ENCODE results near the gene IL5RA. TPM values are rescaled to one million over a fixed set of nuclear protein-coding genes. Genes with fewer than 3 reads are reported as not detected.
A peak's percentile ranks its signal among the peaks of the same experiment; 100 is the strongest.

IL5RA gene
- polyA plus RNA-seq: 2.8 TPM

GRCh38 chr3:3110299-3110630 lies at the start of gene IL5RA:
IL5RA (minus strand) TSS chr3:3110374; CDS start chr3:3104984, 5,390 bp downstream.
- Mint-ChIP-seq H3K36me3 (no peaks in the 10 kb centered on the region), H3K27me3 (peaks cover under 1% of the 10 kb centered on the region), H3K9me3 (no peaks in the 10 kb centered on the region), H3K4me1 (peaks cover 29 to 40% (median 35%) of the 10 kb centered on the region in 3 donors), H3K4me3 (peak within 1 kb of the TSS; percentile 82 to 93 (median 86)), H3K27ac (peak within 1 kb of the TSS; percentile 91 to 99 (median 93))

DNA sequence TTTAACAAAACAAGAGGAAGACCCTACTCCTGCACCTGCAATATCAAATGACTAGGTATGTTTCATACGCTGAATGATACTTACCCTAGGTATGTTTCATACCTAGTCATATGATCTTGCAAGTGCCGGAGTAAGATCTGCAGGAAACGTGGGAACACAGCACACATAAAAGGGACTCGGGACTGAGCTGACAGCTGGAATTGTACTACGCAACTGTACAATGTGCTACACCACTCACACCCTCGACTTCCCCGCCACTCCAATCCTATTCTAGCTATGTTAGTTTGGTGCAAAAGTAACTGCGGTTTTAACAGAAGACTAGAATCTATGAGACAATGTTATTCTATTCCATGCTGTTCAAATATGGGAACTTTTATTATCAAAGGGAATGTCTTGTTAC lies 47.3 kb upstream of the IL5RA start:
- peaks cover 4% of the 10 kb centered on the region for H3K36me3 Mint-ChIP-seq
- H3K9me3 Mint-ChIP-seq: no peaks in the 10 kb centered on the region
- H3K4me3 Mint-ChIP-seq: no peak overlapping the region
- H3K27me3 Mint-ChIP-seq: no peaks in the 10 kb centered on the region
- H3K27ac Mint-ChIP-seq: no peak overlapping the region
- peaks cover 0 to 2% (median 0%) of the 10 kb centered on the region in 3 donors for H3K4me1 Mint-ChIP-seq

DNA sequence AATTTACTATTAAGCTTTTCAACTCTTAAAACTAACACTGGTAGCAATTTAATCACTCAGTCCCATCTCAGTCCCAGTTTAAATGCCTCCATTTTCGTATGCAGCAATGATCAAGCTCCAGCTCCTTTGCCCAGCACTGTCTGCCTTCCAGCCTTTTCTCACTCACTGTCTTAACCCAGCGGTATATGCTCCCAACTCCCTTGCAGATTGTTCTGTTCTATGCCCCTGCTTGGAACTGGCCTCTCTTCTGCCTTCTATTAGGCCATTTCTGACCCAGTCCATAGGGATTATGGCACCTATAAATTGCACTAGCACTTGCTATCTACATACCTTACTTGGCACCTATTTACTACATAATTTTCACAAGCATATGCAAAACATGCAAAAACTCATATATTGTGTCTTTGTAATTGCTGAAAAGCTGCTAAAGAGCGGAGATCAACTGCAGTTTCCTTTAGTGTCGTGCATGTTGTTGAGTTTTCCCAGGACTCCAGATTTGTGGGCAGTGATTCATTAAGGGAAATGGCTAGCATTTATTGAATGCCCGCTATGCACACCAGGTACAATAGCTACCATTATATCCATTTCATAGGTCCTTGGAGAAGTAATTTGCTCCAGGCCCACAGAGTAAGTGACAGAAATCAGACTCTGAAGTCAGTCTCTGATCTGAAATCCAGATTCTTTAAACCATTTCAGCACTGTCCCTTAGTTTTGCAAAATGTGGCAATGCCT lies 44.9 kb upstream of the IL5RA start:
- Mint-ChIP-seq H3K27ac (peak overlapping the region in 1 of 3 donors; percentile 76), H3K4me1 (peaks cover 0 to 4% (median 2%) of the 10 kb centered on the region in 3 donors), H3K36me3 (peaks cover 8% of the 10 kb centered on the region), H3K27me3 (no peaks in the 10 kb centered on the region), H3K4me3 (no peak overlapping the region), H3K9me3 (no peaks in the 10 kb centered on the region)

DNA sequence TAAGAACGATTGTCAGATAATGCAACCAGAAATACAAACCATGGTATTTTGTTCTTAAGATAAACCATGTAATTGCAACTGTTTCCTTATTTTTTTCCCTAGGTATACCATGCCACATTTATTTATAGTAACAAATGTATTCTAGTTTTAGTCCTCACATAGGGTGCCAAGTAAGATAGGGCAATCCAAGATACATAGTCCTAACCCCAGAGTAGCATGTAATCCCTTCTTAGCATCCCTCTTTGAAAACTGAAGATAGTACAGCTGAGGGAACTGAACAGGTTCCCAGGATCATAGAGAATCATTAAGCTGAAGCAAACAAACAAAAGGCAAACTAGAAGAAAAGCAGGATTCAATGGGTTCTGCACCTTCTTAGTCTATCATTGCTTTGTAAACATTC lies 41.3 kb upstream of the IL5RA start:
- H3K9me3 Mint-ChIP-seq: no peaks in the 10 kb centered on the region
- peaks cover 4% of the 10 kb centered on the region for H3K36me3 Mint-ChIP-seq

DNA sequence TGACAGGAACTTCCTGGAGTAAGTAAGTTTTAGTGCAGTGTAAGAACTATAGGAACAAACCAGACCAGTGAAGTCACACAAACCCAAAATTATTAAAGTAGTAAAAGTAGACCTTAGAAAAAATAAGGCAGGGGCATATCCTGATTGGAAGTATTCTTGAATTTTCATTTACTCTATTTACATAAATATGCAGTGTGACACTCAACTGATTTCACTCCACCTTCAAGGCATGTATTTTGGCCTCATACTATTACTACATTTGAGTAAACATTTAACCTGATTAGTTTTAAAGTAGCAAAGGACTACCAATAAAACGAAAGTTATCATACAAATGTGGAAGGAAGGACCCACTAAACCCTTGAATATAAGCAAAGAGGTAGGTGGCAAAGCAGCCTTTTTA lies 39.4 kb upstream of the IL5RA start:
- no peaks in the 10 kb centered on the region for H3K27me3 Mint-ChIP-seq
- H3K4me1 Mint-ChIP-seq: peaks cover 0 to 7% (median 1%) of the 10 kb centered on the region in 3 donors
- H3K27ac Mint-ChIP-seq: peak overlapping the region in 1 of 3 donors; percentile 59
- H3K36me3 Mint-ChIP-seq: peaks cover 8% of the 10 kb centered on the region
- H3K4me3 Mint-ChIP-seq: no peak overlapping the region
- no peaks in the 10 kb centered on the region for H3K9me3 Mint-ChIP-seq

More for the DNA sequence above, 41.3 kb upstream of the IL5RA start:
- Mint-ChIP-seq H3K4me1 (peaks cover 0 to 4% (median 2%) of the 10 kb centered on the region in 3 donors), H3K27me3 (no peaks in the 10 kb centered on the region), H3K27ac (no peak overlapping the region), H3K4me3 (no peak overlapping the region)

- Mint-ChIP-seq H3K27me3 (no peaks in the 10 kb centered on the region), H3K4me3 (no peak overlapping the region), H3K36me3 (peaks cover 7% of the 10 kb centered on the region), H3K4me1 (peaks cover 0 to 7% (median 1%) of the 10 kb centered on the region in 3 donors), H3K9me3 (no peaks in the 10 kb centered on the region), H3K27ac (no peak overlapping the region)
Measured at GRCh38 chr3:3145831-3146230, 35.7 kb upstream of the IL5RA start.

- Mint-ChIP-seq H3K27me3 (no peaks in the 10 kb centered on the region), H3K9me3 (no peaks in the 10 kb centered on the region), H3K4me3 (no peak overlapping the region), H3K36me3 (peaks cover 4% of the 10 kb centered on the region), H3K27ac (peak overlapping the region in 1 of 3 donors; percentile 53), H3K4me1 (peaks cover 3 to 14% (median 6%) of the 10 kb centered on the region in 3 donors)
Measured at GRCh38 chr3:3141939-3142338, 31.8 kb upstream of the IL5RA start.

GRCh38 chr3:3137526-3137925 lies 27.4 kb upstream of the IL5RA start:
- Mint-ChIP-seq H3K27ac (peak overlapping the region in 1 of 3 donors; percentile 30), H3K4me3 (no peak overlapping the region), H3K36me3 (peaks cover 4% of the 10 kb centered on the region), H3K4me1 (peaks cover 18 to 31% (median 29%) of the 10 kb centered on the region in 3 donors), H3K27me3 (no peaks in the 10 kb centered on the region), H3K9me3 (no peaks in the 10 kb centered on the region)

DNA sequence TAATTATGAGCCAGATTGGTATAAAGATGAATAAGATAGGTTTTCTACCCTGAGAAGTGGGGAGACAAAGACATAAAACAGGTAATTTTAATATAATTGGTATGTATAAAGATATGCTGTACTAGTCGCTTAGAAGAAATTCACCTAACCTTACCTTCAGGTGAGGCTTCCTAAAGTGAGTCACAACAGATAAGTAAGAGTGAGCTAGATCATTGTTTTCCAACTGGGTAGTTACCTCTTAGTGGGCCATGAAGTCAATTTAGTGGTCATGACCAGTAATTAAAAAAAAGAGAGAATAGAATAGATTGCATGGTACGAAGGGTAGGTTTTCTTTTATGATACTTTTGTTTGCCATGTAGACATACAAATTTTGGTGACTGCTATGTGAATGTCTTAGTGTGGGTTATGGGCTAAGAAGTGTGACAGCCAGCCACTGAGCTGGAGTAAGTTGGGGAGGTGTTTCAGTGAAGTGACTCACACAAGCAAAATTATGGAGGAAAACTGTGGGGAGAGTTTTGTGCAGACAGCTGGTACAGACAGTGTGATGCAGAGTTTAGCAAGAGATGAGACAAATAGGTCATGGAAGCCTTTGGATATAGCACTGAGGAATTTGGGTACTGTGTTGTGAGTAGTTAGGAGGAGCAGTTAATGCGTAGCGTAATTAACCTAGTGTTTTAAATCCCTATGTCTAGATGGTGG lies 24.7 kb upstream of the IL5RA start:
- Mint-ChIP-seq H3K4me1 (peaks cover 18 to 31% (median 29%) of the 10 kb centered on the region in 3 donors), H3K27me3 (no peaks in the 10 kb centered on the region), H3K4me3 (no peak overlapping the region), H3K36me3 (peaks cover 8% of the 10 kb centered on the region), H3K9me3 (no peaks in the 10 kb centered on the region), H3K27ac (peak overlapping the region in 2 of 3 donors; percentile 29)

DNA sequence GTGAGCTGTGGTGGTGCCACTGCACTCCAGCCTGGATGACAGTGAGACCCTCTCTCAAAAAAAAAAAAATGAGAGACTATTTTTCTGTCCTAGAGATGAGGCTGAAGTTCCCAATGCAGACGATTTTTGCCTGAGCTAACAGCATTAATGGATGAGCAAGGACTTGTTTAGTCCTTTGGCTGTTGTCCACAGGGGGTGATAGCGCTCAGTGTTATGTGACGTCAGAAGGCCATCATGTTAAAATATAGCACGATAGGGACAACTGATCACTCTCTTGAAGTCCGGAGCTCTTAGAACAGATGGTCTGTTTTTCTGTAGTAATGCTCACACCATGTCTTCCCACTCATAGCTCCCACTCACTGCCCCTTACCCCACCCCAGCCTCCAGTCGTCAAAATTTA lies 23.3 kb upstream of the IL5RA start:
- Mint-ChIP-seq H3K36me3 (peaks cover 8% of the 10 kb centered on the region), H3K4me3 (no peak overlapping the region), H3K27ac (no peak overlapping the region), H3K27me3 (no peaks in the 10 kb centered on the region), H3K4me1 (peaks cover 21 to 34% (median 28%) of the 10 kb centered on the region in 3 donors), H3K9me3 (no peaks in the 10 kb centered on the region)

DNA sequence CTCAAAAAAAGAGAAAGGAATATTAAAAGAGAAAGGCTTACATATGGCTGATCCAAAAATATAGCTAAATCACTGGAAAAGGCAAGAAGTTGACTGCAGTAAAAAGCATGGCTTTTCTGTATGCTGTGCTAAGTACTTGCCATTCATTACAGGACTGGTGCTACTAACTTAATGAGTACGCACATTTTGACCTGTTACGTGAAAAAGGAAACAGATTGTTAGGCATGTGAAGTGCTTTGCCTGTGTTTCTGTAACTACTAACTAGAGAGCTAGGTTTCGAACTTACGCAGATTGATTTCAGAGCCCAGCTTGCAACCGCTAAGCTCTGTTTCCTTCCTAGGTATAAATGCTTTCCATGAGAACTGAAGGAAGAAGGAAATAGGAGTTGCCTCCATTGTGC lies 19.4 kb upstream of the IL5RA start:
- Mint-ChIP-seq H3K4me1 (peaks cover 20 to 35% (median 31%) of the 10 kb centered on the region in 3 donors), H3K27ac (peak overlapping the region in 2 of 3 donors; percentile 85 to 91), H3K9me3 (no peaks in the 10 kb centered on the region), H3K4me3 (peak overlapping the region in 3 of 4 donors; percentile 12 to 57 (median 41)), H3K36me3 (peaks cover 8% of the 10 kb centered on the region), H3K27me3 (no peaks in the 10 kb centered on the region)

DNA sequence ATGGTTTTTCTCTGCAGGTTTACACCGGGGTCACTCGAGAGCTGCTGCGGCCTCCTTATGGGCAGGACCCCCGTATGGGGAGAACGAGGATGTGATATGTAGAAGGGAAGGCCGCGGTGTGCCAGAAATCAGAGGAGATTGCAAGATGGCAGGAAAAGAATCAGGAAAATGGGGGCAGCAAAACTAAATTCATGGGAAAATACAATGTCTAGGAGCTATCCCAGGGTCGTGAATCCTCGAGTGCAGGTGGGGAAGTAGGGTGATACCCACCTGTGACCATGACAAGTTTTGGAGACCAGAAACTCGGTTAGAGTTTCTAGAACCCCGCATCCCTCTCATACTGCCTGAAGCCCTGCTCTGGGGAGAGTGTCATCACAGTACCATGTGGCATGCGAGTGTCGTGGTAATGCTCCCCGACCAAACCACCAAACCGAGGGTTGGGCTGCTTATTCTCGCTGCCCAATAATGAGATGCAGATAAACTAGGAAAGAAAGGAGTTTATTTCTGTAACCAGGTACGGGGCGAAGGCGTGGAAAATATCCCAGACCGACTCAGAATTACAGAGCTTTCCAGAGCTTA lies 17.3 kb upstream of the IL5RA start:
- H3K9me3 Mint-ChIP-seq: no peaks in the 10 kb centered on the region
- peaks cover 12 to 26% (median 22%) of the 10 kb centered on the region in 3 donors for H3K4me1 Mint-ChIP-seq

DNA sequence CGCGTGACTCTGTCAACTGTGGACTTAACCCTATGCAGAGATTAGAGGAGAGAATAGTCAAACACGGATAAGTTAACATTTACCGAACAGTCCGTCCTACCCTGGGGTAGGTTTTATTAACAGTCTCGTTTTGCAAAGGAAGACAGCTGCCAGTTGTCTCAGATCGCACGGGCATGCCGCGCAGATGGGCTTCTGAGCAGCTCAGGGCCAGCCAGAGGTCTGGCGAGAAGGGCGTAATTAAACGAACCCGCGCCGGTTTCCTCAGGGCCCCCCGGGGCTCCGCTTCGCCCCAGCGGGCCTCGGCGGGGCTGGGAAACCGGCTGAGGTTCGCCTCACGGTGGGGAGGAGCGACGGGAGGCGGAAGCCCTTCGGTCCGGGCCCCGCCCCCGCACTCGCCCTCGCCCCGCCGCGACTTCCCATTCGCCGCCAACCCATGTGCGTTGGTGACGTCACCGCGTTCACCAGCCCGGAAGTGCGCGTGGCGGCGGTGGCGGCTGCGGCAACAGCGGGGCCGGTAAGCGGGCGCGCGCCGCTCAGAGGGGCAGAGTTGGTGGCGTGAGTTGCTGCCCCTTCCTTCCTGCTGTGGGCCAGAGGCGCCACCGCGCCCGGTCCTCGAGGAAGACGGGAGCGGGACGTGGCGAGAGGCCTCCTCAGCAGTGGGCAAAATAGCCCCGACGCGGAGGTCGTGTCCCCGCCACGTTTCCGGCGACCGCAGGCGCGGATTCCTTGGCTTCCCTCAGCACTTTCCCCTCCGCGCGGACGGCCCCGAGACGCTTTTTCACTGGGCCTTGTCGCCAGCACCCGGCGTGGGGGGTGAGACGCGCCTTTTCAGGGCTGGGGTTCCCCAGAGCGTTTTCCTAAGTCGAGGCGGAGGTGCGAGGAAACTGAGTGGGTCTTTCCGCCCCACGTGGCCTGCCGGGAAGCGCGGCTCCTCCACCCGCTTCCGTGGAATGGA lies 16.6 kb upstream of the IL5RA start, which contains the start of gene TRNT1:
Gene TRNT1, plus strand, starts transcription at position 464 of the 955 bp plus-strand sequence. CDS start 2,101 bp downstream, outside the sequence.
- Mint-ChIP-seq H3K4me3 (peak within 1 kb of the TSS; percentile 92 to 97 (median 96)), H3K27ac (peak within 1 kb of the TSS; percentile 91 to 99 (median 97)), H3K4me1 (peaks cover 12 to 26% (median 22%) of the 10 kb centered on the region in 3 donors), H3K36me3 (peaks cover 5% of the 10 kb centered on the region), H3K27me3 (no peaks in the 10 kb centered on the region), H3K9me3 (no peaks in the 10 kb centered on the region)

More for the DNA sequence above, 17.3 kb upstream of the IL5RA start:
- Mint-ChIP-seq H3K36me3 (peaks cover 4% of the 10 kb centered on the region), H3K27me3 (no peaks in the 10 kb centered on the region), H3K27ac (peak overlapping the region; percentile 91 to 99 (median 97)), H3K4me3 (peak overlapping the region; percentile 88 to 97 (median 96))

GRCh38 chr3:3125977-3126376 lies 15.8 kb upstream of the IL5RA start:
- Mint-ChIP-seq H3K36me3 (peaks cover 2% of the 10 kb centered on the region), H3K4me3 (peak overlapping the region; percentile 92 to 97 (median 96)), H3K27ac (peak overlapping the region; percentile 91 to 99 (median 97)), H3K9me3 (no peaks in the 10 kb centered on the region), H3K27me3 (no peaks in the 10 kb centered on the region), H3K4me1 (peaks cover 12 to 26% (median 22%) of the 10 kb centered on the region in 3 donors)

All from IgD-negative memory B cell (primary cell).